Activated CD4-positive, alpha-beta T cell treated with anti-CD3 and anti-CD28 coated beads, Interleukin-2, Interleukin-4, amounts not matched to agents 100 ng/mL and 50 ng/mL, durations not matched to agents 16 hours and 8 hours (primary cell): Measurements from ENCODE around the gene RTP3.
A peak's percentile ranks its signal among the peaks of the same experiment; 100 is the strongest.
"Not testable (repeated sequence)": the region's sequence is repeated elsewhere in the genome, so short reads cannot be mapped to it uniquely, and the experiment has no call there.

Experiments used
- DNase-seq: peaks from one replicate; pipeline ENCODE4 v3.0.0-alpha.2; 2020; ENCODE audit warnings: low spot score

The RTP3 gene

GRCh38 chr3:46519952-46520351 lies 22.2 kb downstream of the RTP3 start:
- DNase-seq, result no peak

DNA sequence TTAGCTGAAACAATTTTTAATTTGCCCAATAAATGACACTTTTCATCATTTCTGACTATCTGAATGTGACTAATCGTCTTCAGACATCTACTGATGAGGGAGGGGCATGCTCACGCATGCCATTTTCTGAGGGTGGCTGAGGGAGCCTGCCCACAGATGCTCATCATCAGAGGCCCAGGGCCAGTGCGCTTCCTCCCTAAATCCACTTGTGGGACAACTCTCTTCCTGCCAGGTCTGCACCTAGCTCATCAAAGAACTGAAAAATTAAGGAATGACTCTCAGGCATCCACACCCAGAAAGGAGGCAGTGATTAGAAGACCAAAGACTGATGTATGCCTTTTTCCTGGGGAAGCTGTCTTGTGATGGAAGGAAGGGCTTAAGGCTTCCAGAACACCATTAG lies 22.8 kb downstream of the RTP3 start:
- no peak for DNase-seq

- DNase-seq, result no peak
Measured at GRCh38 chr3:46521096-46521495, 23.3 kb downstream of the RTP3 start.

DNA sequence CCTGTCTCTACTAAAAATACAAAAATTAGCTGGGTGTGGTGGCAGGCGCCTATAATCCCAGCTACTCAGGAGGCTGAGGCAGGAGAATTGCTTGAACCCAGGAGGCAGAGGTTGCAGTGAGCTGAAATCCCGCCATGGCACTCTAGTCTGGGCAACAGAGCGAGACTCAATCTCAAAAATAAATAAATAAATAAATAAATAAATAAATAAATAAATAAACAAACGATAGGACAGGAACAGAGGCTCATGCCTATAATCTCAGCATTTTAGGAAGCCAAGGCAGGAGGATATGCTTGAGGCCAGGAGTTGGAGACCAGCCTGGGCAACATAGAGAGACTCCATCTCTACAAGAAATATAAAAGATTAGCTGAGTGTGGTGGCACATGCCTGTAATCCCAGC lies 24.4 kb downstream of the RTP3 start:
- DNase-seq, result not testable (repeated sequence)

DNA sequence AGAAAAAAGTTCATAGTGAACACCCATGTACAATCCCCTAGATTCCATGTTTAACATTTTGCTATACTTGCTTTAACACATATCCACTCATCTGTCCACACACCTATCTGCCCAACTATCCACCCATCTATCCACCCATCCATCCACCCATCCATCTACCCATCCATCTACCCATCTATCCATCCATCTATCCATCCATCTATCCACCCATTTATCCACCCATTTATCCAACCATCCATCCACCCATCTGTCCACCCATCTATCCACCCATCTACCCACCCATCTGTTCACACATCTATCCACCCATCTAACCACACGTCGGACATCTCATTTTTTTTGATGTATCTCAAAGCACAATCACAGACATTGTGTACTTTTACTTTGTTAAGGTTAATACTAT lies 25.8 kb downstream of the RTP3 start:
- DNase-seq, result no peak

DNA sequence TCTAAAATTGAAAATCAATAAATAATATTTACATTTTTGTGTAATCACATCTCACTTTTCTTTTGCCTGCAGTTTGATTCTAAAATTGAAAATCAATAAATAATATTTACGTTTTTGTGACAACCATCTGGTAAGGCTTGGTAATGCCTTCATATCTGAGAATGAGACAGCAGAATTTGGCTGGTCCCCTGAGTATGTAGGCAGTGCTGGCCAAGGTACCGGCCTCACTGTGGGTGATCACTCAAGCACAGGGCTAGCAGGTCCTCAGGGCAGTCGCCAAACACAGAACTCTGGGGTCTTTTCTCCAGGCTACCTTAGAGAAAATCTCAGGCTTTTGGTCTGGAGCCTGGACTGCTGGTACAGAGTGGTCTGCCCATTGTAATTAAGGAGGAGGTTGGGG lies 26.2 kb downstream of the RTP3 start:
- no peak for DNase-seq

DNA sequence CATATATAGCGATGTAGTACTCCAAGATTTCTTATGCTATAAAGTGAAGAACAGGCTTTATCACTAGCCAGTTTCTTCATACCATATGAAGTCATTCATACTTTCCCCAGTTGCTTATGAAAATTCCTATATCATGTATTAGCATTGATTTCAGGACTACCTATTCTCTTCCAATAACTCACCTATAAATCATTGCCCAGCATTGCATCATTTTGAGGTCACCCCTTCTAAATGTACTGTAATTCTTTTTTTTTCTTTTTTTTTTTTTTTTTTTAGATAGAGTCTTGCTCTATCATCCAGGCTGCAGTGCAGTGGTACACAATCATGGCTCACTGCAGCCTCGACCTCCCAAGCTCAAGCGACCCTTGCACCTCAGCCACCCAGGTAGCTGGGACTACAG lies 27.1 kb downstream of the RTP3 start:
- DNase-seq, result no peak

- DNase-seq, result no peak
Measured at GRCh38 chr3:46527239-46527638, 29.5 kb downstream of the RTP3 start.

DNA sequence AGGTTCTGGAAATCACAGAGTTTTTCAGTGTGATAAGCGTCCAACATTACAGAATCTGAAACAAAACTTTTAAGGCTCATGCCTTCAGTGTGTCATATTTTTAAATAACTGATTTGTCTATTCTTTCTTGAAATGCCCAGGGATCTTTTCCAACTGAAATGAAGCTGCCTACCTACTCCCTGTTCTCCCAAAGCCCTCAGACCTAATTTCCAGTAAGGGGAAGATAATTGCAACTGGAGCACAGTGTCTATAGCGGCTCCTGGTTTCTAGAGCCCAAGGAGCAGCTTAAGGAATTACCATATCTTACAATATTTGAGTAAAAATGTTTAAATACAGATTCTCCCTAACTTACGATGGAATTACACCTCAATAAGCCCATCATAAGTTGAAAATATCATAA lies 35.3 kb downstream of the RTP3 start:
- no peak for DNase-seq

DNA sequence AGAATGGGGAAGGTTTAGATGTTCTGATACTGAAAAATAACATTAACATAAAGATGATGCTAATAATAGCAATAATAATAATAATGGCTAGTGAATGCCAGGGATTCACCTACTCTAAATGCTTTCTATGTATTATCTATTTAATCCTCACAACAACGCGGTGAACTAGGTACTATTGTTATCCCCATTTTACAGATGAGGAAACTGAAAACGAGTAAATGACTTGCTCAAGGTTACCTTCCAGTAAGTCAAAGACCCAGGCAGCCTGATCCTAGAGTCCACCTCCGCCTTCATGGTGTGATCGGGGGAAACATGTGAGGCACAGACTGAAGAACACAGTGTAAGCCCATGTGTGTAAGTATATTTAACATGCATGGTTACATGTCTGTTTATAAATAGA lies 38.0 kb downstream of the RTP3 start:
- DNase-seq, result no peak

DNA sequence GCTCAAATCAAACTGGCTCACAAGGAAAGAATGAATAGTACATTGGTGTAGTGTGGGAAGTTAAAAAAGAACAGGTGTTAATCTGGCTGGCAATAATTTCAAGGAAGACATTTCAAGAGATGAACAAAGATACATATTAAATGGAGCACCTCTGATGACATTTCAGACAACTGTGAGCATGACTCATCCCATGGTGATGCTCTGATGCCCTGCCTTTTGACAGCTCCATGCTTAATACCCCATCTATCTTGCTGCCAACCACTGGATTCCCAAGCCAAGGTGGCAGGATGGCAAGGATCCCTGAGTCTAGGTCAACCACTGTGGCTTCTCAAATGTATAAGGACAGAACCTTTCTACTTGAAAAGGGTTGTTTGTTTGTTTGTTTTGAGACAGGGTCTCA lies 39.0 kb downstream of the RTP3 start:
- DNase-seq, result no peak

DNA sequence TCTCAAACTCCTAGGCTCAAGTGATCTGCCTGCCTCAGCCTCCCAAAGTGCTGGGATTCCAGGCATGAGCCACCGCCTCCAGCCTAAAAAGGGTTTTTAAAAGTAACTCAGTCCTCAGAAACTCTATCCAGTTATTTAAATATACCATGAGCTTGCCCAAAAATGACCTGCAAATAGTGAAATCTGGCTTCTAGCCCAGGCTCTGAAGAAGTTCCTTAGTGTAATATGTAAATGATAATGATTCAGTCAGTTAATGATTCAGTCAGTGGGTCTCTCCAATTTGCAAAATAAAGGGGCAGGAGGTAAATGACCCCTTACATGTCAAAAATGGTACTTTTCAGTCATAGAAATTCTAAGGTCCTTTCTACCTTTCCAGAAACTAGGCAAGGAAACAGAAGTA lies 39.5 kb downstream of the RTP3 start:
- DNase-seq, result no peak

GRCh38 chr3:46537779-46538178 lies 40.0 kb downstream of the RTP3 start:
- DNase-seq, result no peak

DNA sequence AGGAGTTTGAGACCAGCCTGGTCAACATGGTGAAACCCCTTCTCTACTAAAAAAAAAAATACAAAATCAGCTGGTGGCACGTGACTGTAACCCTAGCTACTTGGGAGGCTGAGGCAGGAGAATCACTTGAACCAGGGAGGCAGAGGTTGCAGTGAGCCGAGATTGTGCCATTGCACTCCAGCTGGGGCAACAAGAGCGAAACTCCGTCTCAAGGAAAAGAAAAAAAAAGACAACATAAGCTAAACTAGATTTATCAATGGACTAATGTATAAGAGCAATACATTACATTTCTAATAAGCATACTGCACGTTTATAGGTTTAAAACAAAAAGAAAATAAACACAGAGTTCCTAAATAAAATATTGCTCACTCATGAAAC lies 40.6 kb downstream of the RTP3 start:
- DNase-seq, result not testable (repeated sequence)

GRCh38 chr3:46538803-46539442 lies 41.1 kb downstream of the RTP3 start:
- peak; percentile 89 for DNase-seq

GRCh38 chr3:46539443-46540005 lies 41.7 kb downstream of the RTP3 start:
- no peak for DNase-seq

DNA sequence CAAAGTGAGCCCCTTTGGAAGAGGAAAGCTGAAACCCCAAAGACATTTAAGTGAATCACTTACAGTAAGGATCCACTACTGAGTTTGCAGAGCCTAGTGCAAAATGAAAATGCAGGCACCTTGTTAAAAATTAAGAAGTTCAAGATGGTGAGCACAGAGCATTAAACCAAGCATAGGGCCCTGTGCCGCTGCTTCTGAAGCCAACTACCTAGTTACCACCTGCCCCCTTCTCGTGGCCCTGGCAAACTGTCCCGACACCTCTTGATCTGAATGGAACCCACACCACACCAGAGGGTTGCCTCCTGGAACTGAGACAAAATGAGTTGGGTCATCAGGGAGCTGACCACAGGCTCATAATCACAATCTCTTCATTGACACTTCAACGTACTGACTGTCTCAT lies 42.8 kb downstream of the RTP3 start:
- no peak for DNase-seq

DNA sequence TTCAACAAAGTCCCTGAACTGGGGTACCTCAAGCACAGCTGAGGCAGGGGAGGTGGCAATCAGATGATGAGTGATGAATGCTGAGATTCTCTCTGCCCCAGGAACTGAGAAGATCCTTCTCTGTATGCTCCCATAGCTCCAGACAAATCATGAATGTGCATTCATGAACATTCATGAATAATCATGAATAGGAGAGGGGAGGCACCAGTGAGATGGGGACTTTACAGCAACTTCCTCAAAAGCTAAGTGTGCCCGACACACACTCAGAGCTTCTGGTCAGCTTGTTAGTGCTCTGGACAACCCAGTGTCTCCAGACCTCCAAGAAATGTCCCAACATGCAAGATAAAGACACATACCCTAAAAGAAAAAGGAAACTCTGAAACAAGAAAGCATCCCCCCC lies 44.1 kb downstream of the RTP3 start:
- DNase-seq, result no peak

DNA sequence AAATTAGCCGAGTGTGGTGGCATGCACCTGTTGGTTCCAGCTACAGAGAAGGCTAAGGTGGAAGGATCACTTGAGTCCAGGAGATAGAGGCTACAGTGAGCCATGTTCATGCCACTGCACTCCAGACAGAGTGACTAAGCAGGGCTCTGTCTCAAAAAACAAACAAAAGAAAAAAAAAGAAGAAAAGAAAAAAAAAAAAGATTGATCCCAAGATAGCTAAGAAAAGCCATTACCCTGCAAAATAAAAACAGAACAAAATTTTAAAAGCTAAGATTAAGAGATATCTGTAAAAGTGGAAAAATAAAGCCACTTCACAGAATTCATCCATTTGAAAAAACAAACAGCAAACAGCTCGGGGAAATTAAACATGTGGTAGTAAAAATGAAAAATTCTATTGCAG lies 44.6 kb downstream of the RTP3 start:
- no peak for DNase-seq

DNA sequence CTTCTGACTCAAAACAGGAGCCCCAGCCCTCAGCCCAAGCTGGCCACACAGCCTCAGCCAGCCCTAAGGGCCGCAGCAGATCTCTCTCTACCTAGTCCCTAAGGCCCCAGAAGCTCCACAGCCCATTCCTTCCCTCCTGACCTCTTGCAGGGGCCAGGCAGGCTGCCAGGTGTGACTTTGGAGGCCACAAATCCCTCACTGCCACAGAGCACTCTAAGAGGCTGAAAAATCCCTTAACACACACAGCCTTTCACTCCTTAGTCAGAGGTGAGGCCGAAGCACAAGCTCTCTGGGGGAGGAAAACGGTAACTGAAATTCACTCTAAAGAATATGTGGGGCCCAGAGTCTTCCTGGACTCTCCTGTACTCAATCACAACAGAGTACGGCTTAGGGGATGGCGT lies 45.0 kb downstream of the RTP3 start:
- no peak for DNase-seq

DNA sequence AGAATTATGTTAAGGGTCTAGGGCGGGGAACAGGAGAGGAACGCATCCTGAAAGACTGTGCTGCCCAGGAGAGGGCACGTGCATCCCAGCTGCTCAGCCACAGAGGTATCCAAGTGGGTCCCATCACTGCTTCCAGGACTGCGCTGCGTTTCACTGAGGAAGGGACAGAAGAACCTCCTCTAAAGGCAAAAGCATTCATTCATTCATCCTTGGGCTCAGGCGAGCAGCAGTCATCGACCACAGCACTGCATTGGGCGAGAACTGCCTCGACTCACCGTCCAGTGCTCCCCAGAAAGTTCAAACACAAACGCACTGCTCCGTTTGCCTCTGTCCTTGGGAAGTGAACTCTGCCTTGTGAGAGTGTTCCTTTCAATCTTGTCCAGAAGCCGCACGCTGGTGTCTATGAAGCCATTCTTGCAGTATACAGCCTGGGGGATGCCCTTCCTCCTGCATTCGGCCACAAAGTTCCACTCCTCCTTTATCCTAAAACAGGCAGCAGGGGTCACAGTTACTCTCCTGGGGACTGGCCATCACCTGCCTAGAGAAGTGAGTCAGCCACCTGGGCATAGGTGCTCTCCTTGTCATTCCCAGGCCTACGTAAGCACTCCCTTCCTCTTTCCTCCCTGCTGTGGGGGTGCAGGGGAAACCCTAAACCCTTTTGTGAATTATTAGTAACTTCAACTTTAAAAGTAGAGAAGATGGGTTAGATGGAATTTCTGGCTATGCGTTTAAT lies 47.2 kb downstream of the RTP3 start:
- DNase-seq, result no peak

DNA sequence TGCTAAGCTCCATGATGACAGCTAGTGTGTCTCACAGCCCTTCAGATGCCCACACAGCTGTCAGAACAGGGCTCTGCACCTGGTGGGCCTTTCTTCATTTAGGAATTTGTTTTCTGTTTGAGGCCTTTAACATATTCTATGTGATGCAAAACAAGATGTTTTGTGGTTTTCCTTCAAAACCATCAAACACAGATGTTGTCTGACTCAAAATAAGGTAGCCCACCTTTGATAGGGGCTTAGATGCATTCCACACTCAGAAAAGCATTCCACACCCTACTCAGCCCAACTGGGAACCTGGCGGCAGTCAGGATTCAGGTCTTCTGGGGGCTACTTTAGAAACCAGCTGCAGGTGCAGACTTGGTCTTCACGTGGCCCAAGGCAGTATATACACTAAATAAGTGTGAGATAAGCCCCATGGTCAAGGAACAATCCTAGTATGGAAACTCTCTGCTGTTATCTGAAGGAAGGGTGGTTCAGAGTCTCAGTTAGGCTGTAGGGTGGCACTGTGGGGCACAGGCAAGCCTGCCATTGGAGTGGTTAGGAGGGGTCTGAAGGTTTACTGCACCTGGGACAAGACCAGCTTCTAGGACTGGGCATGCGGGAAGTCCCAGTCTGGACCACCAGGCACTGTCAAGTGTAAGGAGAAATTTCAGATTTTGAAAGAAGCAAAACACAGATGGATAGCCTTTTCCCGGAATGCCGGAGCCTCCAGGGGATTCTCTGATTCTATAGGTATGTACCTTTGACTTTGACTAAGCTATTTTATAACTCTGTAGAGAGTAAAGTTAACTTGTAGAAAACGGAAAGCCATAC lies 48.2 kb downstream of the RTP3 start:
- DNase-seq, result no peak

DNA sequence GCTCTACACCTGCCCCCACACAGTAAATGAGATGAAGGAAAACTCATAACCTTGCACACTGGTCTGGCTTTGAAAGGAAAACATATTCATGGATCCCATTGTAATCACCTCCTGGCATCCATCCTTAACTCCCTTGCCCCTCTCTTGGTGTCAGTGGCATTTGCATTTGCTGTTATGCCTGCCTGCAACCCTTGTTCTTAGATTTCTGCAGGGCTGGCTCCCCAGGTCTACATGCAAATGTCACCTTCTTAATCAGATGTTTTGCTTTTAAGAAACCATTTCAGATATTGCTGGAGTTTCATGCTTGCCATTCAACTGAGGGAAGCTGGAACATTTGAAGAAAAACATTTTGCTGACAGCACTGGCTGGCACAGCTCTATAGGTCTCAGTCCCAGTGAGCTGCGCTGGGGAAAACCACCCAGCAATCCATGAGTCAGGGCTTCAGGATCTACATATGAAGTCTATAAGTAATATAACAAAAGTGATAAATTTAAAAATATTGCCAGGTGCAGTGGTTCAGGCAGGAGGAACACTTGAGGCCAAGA lies 49.2 kb downstream of the RTP3 start:
- no peak for DNase-seq
